Subcutaneous adipose tissue (tissue), 4 donors: ENCODE data around the gene TTLL10. TPM values are rescaled to one million over a fixed set of nuclear protein-coding genes. Genes with fewer than 3 reads are reported as not detected.

Source experiments
- CTCF ChIP-seq: fragments of 450-650 bp; IDR thresholded peaks from one replicate; pipeline ENCODE4 v1.5.1; 2016; ENCODE audit warnings: low read depth, mild to moderate bottlenecking, control low read depth, antibody characterized with exemption, moderate library complexity
- total RNA-seq, 4 donors: library from RNA; depleted of rRNA; stranded (reverse); fragments of >200 nt; gene quantifications; one replicate each; pipeline ENCODE4 v1.1.0, GENCODE V29; 2016

TTLL10 gene
- total RNA-seq, 4 donors from 2014 or later, result 0.19 TPM; not detected in 3

GRCh38 chr1:1236176-1236763 lies 62.6 kb downstream of the TTLL10 start:
- TF ChIP-seq CTCF, result no peak

GRCh38 chr1:1236945-1237873 lies 63.5 kb downstream of the TTLL10 start:
- TF ChIP-seq CTCF, result no peak

- TF ChIP-seq CTCF, result no peak
Measured at GRCh38 chr1:1237874-1238701, 64.4 kb downstream of the TTLL10 start.

- TF ChIP-seq CTCF, result no peak
Measured at GRCh38 chr1:1238702-1239178, 65.1 kb downstream of the TTLL10 start.

- no peak for TF ChIP-seq CTCF
Measured at GRCh38 chr1:1239227-1239613, 65.5 kb downstream of the TTLL10 start.

- no peak for TF ChIP-seq CTCF
Measured at GRCh38 chr1:1239614-1240347, 66.1 kb downstream of the TTLL10 start.
